GM18873 (cell line): ENCODE measurements around the gene B3GNT2.

Experiments used
- ATAC-seq: cut with Tn5 transposase; IDR thresholded peaks from one replicate; pipeline ENCODE4 v1.9.1; 2021; ENCODE audit warnings: mild to moderate bottlenecking, moderate library complexity, moderate number of reproducible peaks; ENCODE audit not compliant: unreplicated experiment, low FRiP score

The B3GNT2 gene

GRCh38 chr2:62202729-62203128, 6.8 kb downstream of the B3GNT2 start:
- no peak for ATAC-seq

- no peak for ATAC-seq
These were observed 7.5 kb downstream of the B3GNT2 start for GRCh38 chr2:62203459-62203858.

GRCh38 chr2:62204998-62205496, 9.1 kb downstream of the B3GNT2 start:
- no peak for ATAC-seq

- no peak for ATAC-seq
These were observed 9.6 kb downstream of the B3GNT2 start for GRCh38 chr2:62205554-62205953.

GRCh38 chr2:62206024-62206423, 10.1 kb downstream of the B3GNT2 start:
- ATAC-seq = no peak

- ATAC-seq = no peak
These were observed 11.6 kb downstream of the B3GNT2 start for GRCh38 chr2:62207491-62207890.

GRCh38 chr2:62208074-62208757, 12.3 kb downstream of the B3GNT2 start:
- no peak for ATAC-seq

- ATAC-seq = no peak
These were observed 12.8 kb downstream of the B3GNT2 start for GRCh38 chr2:62208758-62209114.

GRCh38 chr2:62209427-62209991, 13.6 kb downstream of the B3GNT2 start:
- ATAC-seq = no peak

GRCh38 chr2:62215306-62216064, 19.6 kb downstream of the B3GNT2 start:
- no peak for ATAC-seq

- ATAC-seq = no peak
These were observed 20.2 kb downstream of the B3GNT2 start for GRCh38 chr2:62216113-62216512.

GRCh38 chr2:62216616-62217015, 20.7 kb downstream of the B3GNT2 start:
- no peak for ATAC-seq

- ATAC-seq = no peak
These were observed 21.5 kb downstream of the B3GNT2 start for GRCh38 chr2:62217421-62217820.

GRCh38 chr2:62217970-62218369, 22.1 kb downstream of the B3GNT2 start:
- ATAC-seq = no peak

- ATAC-seq = no peak
These were observed 23.7 kb downstream of the B3GNT2 start for GRCh38 chr2:62219407-62220159.

GRCh38 chr2:62221141-62221540, 25.2 kb downstream of the B3GNT2 start:
- ATAC-seq = no peak

- ATAC-seq = no peak
These were observed 26.3 kb downstream of the B3GNT2 start for GRCh38 chr2:62222171-62222570.

- ATAC-seq = no peak
These were observed 26.8 kb downstream of the B3GNT2 start for GRCh38 chr2:62222674-62223073.

GRCh38 chr2:62224976-62225375, 29.1 kb downstream of the B3GNT2 start:
- no peak for ATAC-seq

GRCh38 chr2:62227386-62228075, 31.6 kb downstream of the B3GNT2 start:
- no peak for ATAC-seq
